ENCODE measurements around the gene CEP192.
A peak's percentile ranks its signal among the peaks of the same experiment; 100 is the strongest.

CEP192 gene

DNA sequence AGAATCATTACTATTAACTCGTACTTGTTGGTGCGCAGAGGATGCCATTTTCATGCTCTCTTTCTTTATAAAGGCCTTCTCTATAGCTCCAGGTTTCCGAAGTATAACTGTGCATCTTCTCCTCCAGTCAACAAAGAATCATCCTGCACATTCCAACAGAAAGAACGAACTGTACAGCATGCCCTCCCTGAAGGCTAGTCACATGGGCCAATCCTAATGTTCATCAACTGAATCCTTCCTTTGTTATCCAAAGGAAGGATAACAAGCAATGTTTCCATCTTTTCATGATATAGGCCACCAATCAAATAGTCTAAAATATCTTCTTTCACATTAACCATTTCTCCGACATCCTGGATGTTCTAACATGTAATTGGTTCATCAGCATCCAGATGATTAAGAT is 160.5 kb downstream of the CEP192 start:
- Histone ChIP-seq H3K36me3 (ENCODE audit: insufficient read depth, low read length) (no peaks in the 10 kb centered on the region), H3K4me1 (ENCODE audit: insufficient read depth, low read length, poor library complexity, severe bottlenecking) (no peaks in the 10 kb centered on the region), H3K9ac (ENCODE audit: low read depth, low read length, poor library complexity, severe bottlenecking) (no peak overlapping the region), H2AFZ (ENCODE audit: low read length) (no peak overlapping the region), H3F3A (ENCODE audit: low read depth) (no peaks in the 10 kb centered on the region), H3K27me3 (ENCODE audit: insufficient read depth, low read length, poor library complexity, severe bottlenecking) (no peaks in the 10 kb centered on the region), H4K20me1 (ENCODE audit: insufficient read depth, low read length, poor library complexity, severe bottlenecking) (no peaks in the 10 kb centered on the region), H3K9me3 (ENCODE audit: insufficient read depth, low read depth, low read length) (peaks cover 8% of the 10 kb centered on the region; the same call in 1 of the 2 replicates), H3K9me2 (replicated peaks; ENCODE audit: low read depth, low read length) (no peaks in the 10 kb centered on the region), H3K4me3 (ENCODE audit: low read length, poor library complexity, severe bottlenecking) (no peak overlapping the region), H3K4me2 (ENCODE audit: low read depth, low read length, poor library complexity, severe bottlenecking) (no peak overlapping the region), H3K79me2 (ENCODE audit: insufficient read depth, low read length) (no peaks in the 10 kb centered on the region)
- TF ChIP-seq, protein P1, sequence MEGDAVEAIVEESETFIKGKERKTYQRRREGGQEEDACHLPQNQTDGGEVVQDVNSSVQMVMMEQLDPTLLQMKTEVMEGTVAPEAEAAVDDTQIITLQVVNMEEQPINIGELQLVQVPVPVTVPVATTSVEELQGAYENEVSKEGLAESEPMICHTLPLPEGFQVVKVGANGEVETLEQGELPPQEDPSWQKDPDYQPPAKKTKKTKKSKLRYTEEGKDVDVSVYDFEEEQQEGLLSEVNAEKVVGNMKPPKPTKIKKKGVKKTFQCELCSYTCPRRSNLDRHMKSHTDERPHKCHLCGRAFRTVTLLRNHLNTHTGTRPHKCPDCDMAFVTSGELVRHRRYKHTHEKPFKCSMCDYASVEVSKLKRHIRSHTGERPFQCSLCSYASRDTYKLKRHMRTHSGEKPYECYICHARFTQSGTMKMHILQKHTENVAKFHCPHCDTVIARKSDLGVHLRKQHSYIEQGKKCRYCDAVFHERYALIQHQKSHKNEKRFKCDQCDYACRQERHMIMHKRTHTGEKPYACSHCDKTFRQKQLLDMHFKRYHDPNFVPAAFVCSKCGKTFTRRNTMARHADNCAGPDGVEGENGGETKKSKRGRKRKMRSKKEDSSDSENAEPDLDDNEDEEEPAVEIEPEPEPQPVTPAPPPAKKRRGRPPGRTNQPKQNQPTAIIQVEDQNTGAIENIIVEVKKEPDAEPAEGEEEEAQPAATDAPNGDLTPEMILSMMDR (conservative IDR thresholded peaks at IDR 0.05; ENCODE audit: low read length) = no peak
- TF ChIP-seq EZH2phosphoT487 (IDR thresholded peaks at IDR 0.05; ENCODE audit: borderline replicate concordance) = no peak

DNA sequence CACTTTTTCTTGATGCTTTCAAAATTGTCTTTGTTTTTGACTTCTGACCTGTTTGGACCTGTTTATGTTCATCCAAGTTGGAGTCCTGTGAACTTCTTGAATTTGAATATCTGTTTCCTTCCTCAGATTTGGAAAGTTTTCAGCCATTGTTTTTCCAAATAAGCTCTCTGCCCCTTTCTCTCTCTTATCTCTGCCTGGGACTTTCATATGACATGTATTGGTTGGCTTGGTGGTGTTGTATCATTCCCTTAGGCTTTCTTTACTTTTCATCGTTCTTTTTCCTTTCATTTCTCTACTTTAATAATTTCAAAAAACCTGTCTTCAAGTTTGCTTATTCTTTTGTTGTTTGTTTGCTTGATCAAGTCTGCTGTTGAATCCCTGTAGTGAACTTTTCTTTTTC is 167.3 kb downstream of the CEP192 start:
- H3K9me2 ChIP-seq (replicated peaks; ENCODE audit: low read depth, low read length) = no peaks in the 10 kb centered on the region
- no peak overlapping the region for H3K4me2 ChIP-seq (ENCODE audit: low read depth, low read length, poor library complexity, severe bottlenecking)
- H3F3A ChIP-seq (ENCODE audit: low read depth) = no peaks in the 10 kb centered on the region
- no peaks in the 10 kb centered on the region for H3K36me3 ChIP-seq (ENCODE audit: insufficient read depth, low read length)
- TF ChIP-seq, protein P1 (conservative IDR thresholded peaks at IDR 0.05; ENCODE audit: low read length) = no peak
- no peak for TF ChIP-seq EZH2phosphoT487 (IDR thresholded peaks at IDR 0.05; ENCODE audit: borderline replicate concordance)
- no peaks in the 10 kb centered on the region for H3K79me2 ChIP-seq (ENCODE audit: insufficient read depth, low read length)
- H3K4me3 ChIP-seq (ENCODE audit: low read length, poor library complexity, severe bottlenecking) = no peak overlapping the region
- H3K9ac ChIP-seq (ENCODE audit: low read depth, low read length, poor library complexity, severe bottlenecking) = no peak overlapping the region
- no peaks in the 10 kb centered on the region for H3K27me3 ChIP-seq (ENCODE audit: insufficient read depth, low read length, poor library complexity, severe bottlenecking)
- H4K20me1 ChIP-seq (ENCODE audit: insufficient read depth, low read length, poor library complexity, severe bottlenecking) = no peaks in the 10 kb centered on the region
- H3K9me3 ChIP-seq (ENCODE audit: insufficient read depth, low read depth, low read length) = peaks cover 28% of the 10 kb centered on the region; the same call in 1 of the 2 replicates
- H2AFZ ChIP-seq (ENCODE audit: low read length) = no peak overlapping the region
- no peaks in the 10 kb centered on the region for H3K4me1 ChIP-seq (ENCODE audit: insufficient read depth, low read length, poor library complexity, severe bottlenecking)

GRCh38 chr18:13159579-13159978 is 168.4 kb downstream of the CEP192 start:
- peak overlapping the region; percentile 91 for H2AFZ ChIP-seq (ENCODE audit: low read length)
- no peak overlapping the region for H3K4me3 ChIP-seq (ENCODE audit: low read length, poor library complexity, severe bottlenecking)
- no peaks in the 10 kb centered on the region for H4K20me1 ChIP-seq (ENCODE audit: insufficient read depth, low read length, poor library complexity, severe bottlenecking)
- no peaks in the 10 kb centered on the region for H3K9me2 ChIP-seq (replicated peaks; ENCODE audit: low read depth, low read length)
- H3K27me3 ChIP-seq (ENCODE audit: insufficient read depth, low read length, poor library complexity, severe bottlenecking) = no peaks in the 10 kb centered on the region
- no peaks in the 10 kb centered on the region for H3K36me3 ChIP-seq (ENCODE audit: insufficient read depth, low read length)
- no peak overlapping the region for H3K9ac ChIP-seq (ENCODE audit: low read depth, low read length, poor library complexity, severe bottlenecking)
- peaks cover 28% of the 10 kb centered on the region; the same call in 1 of the 2 replicates for H3K9me3 ChIP-seq (ENCODE audit: insufficient read depth, low read depth, low read length)
- no peaks in the 10 kb centered on the region for H3K4me1 ChIP-seq (ENCODE audit: insufficient read depth, low read length, poor library complexity, severe bottlenecking)
- H3K4me2 ChIP-seq (ENCODE audit: low read depth, low read length, poor library complexity, severe bottlenecking) = peak overlapping the region; percentile 26
- TF ChIP-seq, protein P1 (conservative IDR thresholded peaks at IDR 0.05; ENCODE audit: low read length) = peak; percentile 89
- no peak for TF ChIP-seq EZH2phosphoT487 (IDR thresholded peaks at IDR 0.05; ENCODE audit: borderline replicate concordance)
- no peaks in the 10 kb centered on the region for H3F3A ChIP-seq (ENCODE audit: low read depth)
- no peaks in the 10 kb centered on the region for H3K79me2 ChIP-seq (ENCODE audit: insufficient read depth, low read length)
